Stimulated activated CD4-positive, alpha-beta T cell treated with anti-CD3 and anti-CD28 coated beads, Interleukin-2, amount 100 ng/mL, for 4 hours (primary cell): ENCODE measurements around the gene IPO8.

Source experiments
- DNase-seq: peaks from one replicate; pipeline ENCODE4 v3.0.0-alpha.2; 2020; ENCODE audit warnings: low read depth

Gene IPO8

DNA sequence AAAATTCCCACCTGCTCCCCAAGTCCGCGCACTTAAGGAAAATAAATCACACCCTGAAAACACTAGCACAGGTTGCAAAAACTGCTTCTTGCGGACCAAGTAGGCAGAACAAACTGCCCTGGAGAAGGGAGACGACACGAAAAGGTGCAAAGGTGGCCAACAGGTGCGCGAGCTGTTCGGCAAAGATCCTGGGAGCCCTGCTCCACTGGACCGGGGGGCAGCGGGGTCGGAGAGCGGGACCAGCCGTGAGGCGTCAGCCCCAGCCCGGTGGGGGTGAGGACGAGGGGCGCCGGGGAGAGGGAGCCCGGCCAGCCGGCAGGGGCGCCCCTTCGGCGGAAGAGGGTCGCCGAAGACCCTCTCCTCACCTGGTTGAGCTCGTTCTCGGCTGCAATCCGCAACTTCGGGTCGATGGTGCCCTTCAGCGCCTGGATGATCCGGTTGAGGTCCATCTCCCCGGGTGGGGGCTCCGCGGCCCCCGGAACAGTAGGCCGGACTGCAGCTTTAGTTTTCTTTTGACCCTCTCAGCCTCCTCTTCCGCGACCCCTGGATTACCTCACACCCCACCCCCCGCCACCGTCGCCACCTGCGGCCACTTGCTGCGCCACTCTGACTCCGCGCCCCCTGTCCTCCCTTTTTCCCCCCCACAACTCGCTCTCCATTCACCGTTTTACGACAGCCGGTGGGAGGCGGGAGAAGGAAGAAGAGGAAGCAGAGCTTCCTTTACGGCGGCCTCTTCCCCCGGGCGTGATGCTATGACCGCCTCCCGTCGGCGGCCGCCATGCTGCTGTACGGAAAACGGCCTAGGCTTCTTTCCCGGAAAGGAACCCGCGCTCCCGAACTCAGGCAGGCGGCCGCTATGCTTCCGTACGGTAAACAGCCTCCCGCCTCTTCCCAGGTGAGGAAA, at the start of gene IPO8:
Gene IPO8 (minus strand): TSS at position 671 of the 904 bp plus-strand sequence. CDS start 222 bp downstream, at position 449.
- peak; percentile 84 for DNase-seq

DNA sequence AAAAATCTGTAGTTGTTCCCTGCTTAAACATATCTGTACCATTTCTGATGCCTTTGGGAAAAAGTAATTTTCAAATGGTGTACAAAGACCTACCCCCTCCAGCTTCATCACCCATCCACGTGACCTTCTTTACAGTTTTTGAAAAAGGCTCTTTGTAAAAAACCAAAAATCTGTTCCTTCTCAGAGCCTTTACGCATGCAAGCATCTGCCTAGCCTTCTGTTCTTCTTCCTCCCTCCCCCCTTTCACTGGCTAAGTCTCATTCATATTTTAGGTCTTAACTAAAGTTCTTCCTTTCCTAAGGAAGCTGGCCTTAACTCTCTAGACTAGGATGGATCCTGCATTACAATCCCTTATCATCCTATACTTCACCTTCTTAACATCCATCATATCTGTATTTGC, 48.7 kb upstream of the IPO8 start:
- no peak for DNase-seq

DNA sequence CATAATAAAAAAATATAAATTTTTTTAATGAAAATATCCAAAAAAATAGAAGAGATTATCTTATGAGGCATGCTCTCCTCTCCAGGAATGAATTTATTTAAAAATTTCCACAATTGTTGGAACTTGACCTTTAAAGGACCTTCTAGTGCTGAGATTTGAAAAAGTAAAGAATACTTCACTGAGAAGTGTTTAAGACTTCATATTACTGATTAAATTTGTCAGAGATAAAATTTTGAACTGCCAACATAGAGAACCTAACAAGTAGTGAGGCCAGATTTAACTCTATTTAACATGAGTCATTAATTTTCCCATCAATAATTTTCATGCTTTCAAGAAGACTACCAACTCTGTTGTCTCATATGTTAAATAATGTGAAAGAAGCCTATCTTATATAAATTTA, 44.6 kb upstream of the IPO8 start:
- no peak for DNase-seq

DNA sequence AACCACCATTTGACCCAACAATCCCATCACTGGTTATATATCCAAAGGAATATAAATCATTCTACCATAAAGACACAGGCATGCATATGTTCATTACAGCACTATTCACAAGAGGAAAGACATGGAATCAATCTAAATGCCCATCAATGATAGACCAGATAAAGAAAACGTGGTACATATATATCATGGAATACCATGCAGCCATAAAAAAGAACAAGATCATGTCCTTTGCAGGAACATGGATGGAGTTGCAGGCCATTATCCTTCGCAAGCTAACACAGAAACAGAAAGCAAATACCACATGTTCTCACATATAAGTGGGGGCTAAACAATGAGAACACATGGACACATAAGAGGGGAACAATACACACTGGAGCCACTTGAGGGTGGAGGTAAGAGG, 43.4 kb upstream of the IPO8 start:
- no peak for DNase-seq

DNA sequence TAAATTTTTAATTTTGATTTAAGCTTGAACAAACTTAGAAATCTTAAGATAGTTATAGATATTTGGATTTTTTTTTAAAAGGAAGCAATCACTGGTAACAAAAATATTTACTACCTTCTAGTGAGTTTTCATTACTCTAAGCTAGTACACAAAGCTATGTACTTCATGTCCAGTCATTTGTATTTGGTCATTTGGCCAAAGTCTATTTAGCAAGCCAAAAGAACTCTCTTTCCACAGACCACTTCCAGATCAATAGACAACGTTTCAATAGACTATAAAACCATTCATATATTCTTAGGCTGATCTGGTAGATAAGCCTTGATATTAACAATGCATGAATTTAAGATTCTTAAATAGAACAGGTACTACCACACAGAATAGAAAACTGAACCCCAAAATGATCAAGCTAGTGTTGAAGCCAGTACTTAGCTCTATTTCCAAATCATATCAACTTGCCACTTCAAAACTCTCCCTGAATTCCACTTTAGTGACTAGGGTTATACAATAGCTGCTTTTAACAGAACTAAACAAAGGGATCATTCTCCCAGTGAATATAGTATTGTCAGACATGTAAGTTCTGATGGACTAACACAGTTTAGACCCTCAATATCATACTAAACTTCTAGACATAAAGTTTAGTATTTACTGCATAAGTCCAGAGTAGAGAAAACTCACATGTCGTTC, 37.4 kb upstream of the IPO8 start:
- no peak for DNase-seq

DNA sequence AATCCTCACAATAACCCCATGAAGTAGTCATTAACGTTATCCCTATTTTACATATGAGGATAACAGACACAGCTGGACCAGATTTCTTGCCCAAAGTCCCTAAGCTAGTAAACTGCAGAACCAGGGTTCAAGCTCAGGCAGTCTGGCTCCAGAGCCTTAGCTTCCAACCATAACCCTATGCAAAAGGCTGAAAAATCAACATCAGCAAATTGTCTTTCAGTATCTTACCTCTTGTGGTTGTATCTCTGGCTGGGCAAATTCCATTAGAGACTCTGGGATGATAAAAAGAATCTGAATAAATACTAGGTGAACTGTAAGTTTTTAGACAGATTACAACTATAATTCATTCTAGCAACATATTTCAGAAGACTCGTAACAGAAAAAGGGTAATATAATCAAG, 34.3 kb upstream of the IPO8 start:
- no peak for DNase-seq

DNA sequence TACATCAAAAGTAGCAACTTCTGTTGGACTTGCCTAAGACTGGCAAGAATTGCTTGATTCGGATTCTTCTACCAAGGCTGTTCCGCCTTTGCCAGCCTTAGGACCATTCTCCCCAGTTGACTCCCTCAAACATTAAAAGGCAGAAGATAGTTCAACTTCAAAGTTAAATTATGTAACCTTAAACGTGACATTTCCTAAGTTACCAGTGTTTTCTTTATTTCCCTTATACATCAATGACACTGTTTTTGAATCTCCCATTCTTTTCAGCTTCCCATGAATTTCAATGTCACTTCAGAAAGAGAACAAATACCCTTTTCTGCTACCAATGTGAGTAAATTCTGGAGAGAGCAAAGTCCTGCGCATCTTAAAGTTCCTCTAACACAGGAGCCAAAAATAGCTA, 33.9 kb upstream of the IPO8 start:
- DNase-seq: no peak

DNA sequence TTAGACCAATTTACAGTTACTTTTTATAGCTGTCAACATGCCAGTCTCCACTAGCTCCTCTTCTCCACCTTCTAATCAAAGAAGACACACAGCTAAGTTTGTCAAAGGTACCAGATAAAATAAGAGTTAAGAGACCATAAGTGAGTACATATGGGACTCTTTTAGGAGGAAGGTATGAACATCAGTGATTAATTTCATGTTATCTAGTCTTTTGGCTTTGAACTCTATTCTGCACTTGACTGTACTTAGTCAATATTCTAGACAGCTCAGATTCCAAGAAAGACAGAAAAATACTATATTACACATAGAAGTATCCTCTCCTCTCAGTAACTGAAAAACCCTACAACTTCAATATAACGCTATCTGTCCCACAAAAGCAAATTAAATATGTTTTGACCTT, 31.0 kb upstream of the IPO8 start:
- DNase-seq: no peak

DNA sequence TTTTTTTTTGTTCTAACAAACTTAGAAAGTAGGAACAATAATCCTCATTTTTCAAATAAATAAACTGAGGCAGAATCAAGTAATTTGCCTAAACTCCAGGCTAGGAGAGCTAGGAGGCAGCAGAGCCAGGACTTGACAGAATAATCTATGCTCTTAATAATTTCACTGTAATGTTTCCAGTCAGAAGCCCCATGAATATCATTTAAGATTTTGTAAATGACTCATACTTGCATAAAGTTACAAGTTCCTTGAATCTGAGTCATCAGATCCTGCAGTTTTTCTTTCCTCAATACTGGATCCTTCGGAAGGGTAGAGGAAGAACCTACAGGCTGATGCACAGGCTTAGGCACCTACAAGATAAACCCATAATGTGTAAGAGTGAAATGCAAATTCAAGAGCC, 30.1 kb upstream of the IPO8 start:
- no peak for DNase-seq

DNA sequence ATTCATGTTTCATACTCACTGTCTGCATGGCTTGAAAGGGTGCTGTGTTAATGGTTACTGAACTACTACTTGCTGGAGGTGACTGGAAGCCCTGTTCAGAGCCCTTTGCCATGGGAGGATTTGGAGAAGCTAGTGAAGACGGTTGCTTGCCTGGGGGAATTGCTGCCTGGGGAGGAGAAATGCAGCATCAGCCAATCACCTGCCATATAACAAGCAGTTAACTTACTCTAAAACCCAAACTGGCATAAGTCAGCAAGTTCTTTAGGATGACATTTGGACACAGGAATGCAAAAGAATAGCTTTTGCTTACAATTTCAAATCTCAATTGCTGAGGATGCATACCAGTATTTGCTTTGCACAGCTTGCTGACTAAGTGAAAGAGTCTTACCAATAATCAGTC, 23.4 kb upstream of the IPO8 start:
- DNase-seq: no peak

DNA sequence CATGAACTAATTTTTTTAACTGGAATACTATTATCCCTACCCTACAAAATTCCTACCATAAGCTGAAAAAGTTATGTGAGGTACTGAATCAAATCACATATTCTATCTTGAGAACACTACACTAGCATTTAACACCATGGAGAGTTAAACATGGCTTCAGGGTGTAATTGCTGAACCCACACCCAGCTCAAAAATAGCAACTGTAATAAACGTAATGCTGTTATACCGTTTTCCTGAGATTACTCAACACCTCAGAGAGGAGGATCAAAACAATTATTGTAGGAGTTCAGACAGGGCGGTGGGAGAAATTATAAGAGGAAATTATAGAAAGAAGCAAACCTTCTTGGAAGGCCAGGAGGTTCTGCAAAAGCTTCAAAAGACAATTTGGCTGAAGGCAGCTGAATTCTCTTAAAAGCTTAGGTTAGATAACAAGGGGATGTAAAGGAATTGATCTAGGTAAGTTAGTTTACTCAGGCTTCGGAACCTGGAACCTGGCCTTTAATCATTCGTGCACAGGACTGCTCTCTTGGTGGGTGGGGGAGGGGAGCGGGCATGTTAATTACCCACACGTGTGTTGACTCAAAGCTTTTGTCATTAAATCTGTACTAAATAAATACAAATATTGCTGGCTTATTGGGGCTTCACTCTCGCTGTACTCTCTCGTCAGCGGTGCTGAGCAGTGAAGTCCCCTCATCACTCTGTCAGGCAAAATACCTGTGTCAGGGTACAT, 12.1 kb upstream of the IPO8 start:
- DNase-seq: no peak

DNA sequence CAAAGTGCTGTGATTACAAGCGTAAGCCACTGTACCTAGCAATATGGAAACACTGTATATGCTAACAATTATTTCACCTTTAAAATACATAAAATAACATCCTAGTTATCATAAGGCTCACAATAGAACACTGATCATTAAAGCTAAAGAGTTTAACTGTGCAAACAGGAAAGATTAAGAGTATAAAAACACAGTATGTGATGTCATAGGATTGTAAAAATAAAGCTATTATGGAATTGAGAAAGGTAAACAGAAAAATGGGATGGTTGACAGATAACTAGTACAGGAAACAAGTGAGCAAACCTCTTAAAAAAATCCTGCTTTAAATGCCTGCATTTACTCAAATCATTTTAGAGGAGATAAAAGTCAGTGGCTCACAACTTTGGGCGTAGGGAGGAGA, 10.8 kb upstream of the IPO8 start:
- DNase-seq: no peak

DNA sequence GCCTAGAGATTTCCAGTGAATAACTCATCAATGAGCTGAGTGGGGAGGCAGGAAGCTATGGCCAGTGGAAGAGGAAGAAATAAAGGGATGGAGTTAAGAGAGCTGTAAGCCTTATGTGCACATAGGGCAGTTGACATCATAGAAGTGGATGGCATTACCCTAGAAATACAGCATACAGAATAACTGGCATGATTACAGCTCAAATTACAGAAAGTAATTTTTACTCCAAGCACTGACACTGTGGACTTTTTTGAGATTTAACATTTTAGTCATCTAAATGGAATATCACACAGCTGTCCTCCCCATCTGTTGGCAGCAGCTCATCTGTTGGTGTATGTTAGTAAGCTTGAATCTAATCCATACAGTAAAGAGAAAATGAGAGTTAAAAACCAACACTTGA, 5.4 kb upstream of the IPO8 start:
- DNase-seq: no peak

DNA sequence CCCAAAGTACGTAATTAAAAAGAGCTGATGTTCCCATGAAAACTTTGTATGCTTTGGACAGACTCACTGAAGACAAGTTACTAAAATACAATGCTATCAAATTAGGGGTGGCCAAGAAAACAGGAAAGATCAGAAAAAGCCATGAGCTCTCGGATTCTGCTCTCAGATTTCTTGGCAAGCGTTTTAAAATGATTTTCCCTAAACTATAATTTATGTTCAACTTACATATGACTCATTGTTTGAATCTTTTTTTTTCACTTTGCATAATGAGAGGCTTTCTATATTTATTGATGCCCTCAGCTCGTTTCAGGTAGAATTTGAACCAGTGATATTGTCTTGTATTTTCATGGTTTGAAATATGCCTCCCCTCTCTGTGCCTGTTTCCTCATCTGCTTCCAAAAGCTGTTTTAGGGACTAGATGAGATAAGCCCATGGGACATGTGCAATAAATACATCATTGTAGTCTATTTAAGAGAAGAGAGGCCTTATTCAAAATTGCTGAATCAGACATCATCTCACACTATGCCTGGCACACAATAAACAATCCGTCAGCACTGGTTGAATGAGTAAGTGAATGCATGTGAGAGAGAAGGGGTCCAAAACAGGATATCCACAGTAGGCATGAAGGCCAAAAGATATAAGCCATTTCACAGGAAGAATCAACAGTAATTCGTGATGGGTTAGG, 4.7 kb upstream of the IPO8 start:
- no peak for DNase-seq

DNA sequence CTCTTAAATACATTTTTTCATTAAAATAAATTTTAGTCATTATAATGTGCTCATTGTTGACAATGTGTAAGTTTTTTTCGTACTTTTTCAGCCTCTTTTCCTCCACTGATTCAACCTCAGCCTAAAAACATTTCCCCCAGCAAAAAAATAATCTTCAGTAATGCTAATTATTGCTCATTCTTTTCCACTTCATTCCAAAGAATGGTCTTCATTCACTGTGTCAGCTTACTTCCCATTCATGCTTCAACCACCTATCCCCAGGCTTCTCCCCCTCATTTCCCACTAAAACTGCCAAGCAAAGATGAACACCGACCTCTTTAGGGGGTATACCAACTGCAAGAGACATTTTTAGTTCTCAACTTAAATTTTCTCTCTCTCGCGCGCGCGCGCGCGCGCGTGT, 2.7 kb upstream of the IPO8 start:
- no peak for DNase-seq

DNA sequence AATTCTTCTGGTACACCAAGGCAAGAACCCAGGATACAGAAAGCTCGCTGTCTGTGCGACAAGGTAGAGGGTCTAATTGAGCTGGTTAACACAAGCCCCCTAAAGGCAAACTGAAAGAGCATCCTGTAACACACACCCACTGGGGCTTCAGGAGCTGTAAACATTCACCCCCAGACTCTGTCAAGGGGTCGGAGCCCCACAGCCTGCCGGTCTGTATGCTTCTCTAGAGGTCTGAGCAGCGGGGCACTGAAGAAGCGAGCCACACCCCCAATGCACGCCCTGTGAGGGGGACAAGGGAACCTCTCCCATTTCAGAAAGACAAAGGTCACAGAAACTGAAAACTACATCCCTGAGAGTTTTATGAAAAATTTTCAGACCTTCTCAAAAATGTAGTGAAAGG, 1.3 kb upstream of the IPO8 start:
- DNase-seq: no peak

DNA sequence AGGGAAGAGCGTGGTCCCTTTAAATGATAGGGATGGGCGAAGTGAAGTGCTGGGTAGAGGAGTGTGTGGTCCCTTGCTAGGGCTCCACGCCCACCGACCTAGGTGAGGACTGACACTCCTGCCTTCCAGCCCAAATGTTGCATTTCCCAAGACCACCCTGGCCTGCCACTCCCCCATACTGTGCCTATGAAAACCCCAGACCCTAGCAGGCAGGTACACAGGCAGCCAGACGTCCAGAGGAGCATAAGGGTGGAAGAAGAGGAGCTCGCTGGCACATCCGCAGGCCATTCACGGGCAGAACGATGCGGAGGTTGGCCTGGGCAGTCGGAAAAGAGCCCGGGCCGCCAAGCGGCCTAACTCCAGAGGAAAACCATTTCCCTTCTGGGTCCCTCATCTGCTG, 817 bp upstream of the IPO8 start:
- DNase-seq: no peak

DNA sequence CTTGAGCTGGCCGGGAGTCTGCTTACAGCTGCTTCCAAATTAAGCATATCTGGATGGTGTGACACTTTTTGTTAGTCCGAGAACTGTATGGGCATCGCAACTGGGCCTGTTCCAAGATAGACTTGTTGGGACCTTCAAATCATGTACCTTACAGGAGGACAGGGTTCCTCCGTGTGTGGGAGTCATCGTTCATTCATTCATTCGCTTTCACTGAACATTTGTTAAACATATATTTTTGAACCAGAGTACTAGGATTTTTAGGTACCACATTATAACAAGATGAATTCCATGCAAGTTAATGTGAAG, 387 bp upstream of the IPO8 start:
- DNase-seq: no peak

DNA sequence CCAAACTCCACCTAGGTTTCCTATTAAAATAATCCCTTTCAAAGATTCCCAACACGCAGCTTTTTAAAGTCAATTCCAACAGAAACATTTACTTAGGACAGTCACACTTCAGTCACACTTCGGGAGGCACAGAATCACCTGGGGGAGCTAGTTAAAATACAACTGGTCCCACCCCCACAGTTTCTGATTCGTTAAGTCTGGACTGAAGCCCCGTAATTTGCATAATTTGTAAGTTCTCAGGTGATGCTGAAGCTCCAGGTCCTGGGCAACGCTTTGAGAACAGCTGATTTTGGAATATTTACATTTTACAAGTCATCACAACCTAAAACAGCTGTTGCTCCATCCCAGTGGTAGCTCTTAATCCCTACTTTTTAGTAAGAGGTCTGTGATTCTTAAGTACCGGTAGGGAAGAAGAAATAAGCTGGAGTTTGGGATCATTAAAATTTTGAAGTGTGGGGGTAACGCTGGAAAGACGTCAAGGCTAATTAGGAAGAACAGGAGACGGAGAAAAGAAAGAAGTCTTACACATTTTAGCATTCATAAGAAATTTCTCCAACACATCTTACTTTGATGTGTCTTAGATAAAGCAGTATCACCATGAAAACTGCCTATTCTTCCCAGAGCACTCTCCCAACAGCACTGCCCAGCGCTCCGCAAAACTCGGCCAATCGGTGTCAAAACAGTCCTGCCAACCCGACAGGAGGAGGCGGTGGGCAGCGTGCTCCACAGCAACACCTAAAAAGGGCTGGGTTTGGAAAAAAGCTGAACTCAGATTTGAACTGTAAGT, 1.1 kb downstream of the IPO8 start:
- no peak for DNase-seq

DNA sequence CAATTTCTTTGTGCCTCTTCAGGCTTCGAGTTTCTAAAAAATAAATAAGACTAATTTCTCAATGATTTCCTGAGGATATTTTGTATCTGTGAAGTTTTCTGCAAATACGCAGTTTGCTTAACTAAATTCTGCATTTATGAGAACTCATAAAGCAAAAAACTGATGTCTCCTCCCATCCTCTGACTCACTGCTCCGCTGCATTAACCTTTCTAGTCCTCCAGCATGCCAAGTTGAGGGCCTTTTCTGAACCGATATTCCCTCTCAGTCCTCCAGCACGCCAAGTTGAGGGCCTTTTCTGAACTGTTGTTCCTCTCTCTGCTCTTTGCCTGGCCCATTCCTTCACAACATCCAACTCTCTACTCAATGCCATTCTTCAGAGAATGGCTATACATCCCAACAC, 3.2 kb downstream of the IPO8 start:
- DNase-seq: no peak

DNA sequence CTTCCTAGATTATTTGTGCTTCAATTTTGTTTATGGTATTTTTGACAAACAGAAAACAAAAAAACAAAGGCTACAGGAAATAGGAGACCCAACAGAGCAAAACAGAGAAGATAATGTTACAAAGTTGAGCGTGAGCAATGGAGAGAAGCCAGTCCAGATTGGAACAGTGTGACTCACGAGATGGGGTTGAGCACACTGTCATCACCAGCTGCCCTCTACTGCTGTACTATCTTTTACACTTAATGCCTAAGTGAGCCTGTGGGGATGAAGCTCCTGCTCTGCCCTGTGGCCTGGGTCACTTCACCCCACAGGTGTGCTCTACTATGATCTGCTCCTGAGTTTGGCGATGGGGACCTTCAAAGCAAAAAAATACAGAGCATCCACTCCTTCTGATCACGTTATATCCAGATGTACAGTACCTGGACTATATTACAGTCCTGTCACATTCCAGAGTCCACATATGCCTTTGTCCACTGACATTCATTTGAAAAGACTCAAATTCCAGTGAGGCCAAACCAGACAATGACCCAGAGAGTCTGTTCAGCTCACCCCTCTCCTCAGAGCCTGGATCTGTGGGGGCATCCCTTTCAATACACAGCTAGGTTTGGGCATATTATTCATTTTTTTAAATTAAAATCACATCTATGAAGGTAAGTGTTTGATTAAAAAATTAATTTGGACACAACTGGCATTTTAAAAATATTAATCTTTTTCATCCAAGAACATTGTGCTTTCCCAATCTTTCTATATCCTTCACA, 4.4 kb downstream of the IPO8 start:
- no peak for DNase-seq
